Mesenchymal stem cell (in vitro differentiated cells and primary cell): Measurements from ENCODE around the gene ZNF446.
A peak's percentile ranks its signal among the peaks of the same experiment; 100 is the strongest.

ENCODE experiments used
- DNase-seq: peaks from one replicate; pipeline ENCODE4 v3.0.0-alpha.2; 2013
- H2AFZ ChIP-seq: one replicate; pipeline ENCODE4 v1.6.1; 2013; ENCODE audit warnings: low read depth, mild to moderate bottlenecking, control low read depth, inconsistent platforms, low read length, moderate library complexity
- H2AK5ac ChIP-seq: 2 replicates; pipeline ENCODE4 v1.6.1; 2013; ENCODE audit warnings: low read length, moderate library complexity, mild to moderate bottlenecking, inconsistent platforms; ENCODE audit not compliant: severe bottlenecking
- H2BK120ac ChIP-seq: one replicate; pipeline ENCODE4 v1.6.1; 2013; ENCODE audit warnings: low read depth, mild to moderate bottlenecking, inconsistent platforms, low read length, moderate library complexity
- H2BK12ac ChIP-seq, 2 experiments: one replicate each; pipeline ENCODE4 v1.6.1; 2013; ENCODE audit warnings: inconsistent platforms in 2 of 2, low read length in 2 of 2, mild to moderate bottlenecking in 2 of 2, moderate library complexity in 2 of 2, control low read depth in 1 of 2
- H2BK15ac ChIP-seq: one replicate; pipeline ENCODE4 v1.6.1; 2013; ENCODE audit warnings: mild to moderate bottlenecking, low read depth, inconsistent platforms; ENCODE audit not compliant: poor library complexity, severe bottlenecking
- H2BK5ac ChIP-seq: 2 replicates; pipeline ENCODE4 v1.6.1; 2013; ENCODE audit warnings: low read depth, mild to moderate bottlenecking, low read length, control low read depth, inconsistent platforms; ENCODE audit not compliant: poor library complexity, severe bottlenecking
- H3K14ac ChIP-seq, 2 experiments: one replicate each; pipeline ENCODE4 v1.6.1; 2013; ENCODE audit warnings: inconsistent platforms in 2 of 2, low read length in 2 of 2, control low read depth in 1 of 2, mild to moderate bottlenecking in 1 of 2, moderate library complexity in 1 of 2
- H3K18ac ChIP-seq, 2 experiments: one replicate each; pipeline ENCODE4 v1.6.1; 2013; ENCODE audit warnings: inconsistent platforms in 2 of 2, low read length in 2 of 2, control low read depth in 1 of 2, low read depth in 1 of 2, mild to moderate bottlenecking in 1 of 2
- H3K23ac ChIP-seq, 2 experiments: one replicate each; pipeline ENCODE4 v1.6.1; 2013; ENCODE audit warnings: inconsistent platforms in 2 of 2, low read length in 2 of 2, mild to moderate bottlenecking in 2 of 2, moderate library complexity in 2 of 2, control low read depth in 1 of 2
- H3K27ac ChIP-seq: 2 replicates; pipeline ENCODE4 v1.5.1; 2013; ENCODE audit warnings: mild to moderate bottlenecking, moderate library complexity, low read length, control low read depth, inconsistent platforms; ENCODE audit not compliant: poor library complexity, severe bottlenecking
- H3K27me3 ChIP-seq, 2 experiments: 2 replicates each; pipeline versions ENCODE4 v1.6.1 to v1.7.0; 2013; ENCODE audit warnings: low read length in 2 of 2, mild to moderate bottlenecking in 2 of 2, moderate library complexity in 2 of 2, control low read depth in 1 of 2, inconsistent platforms in 1 of 2; ENCODE audit not compliant: control insufficient read depth in 1 of 2, insufficient read depth in 1 of 2
- H3K36me3 ChIP-seq, 2 experiments: 2 replicates each; pipeline versions ENCODE4 v1.6.1 to v1.7.0; 2013; ENCODE audit warnings: low read length in 2 of 2, control low read depth in 1 of 2, inconsistent platforms in 1 of 2, low read depth in 1 of 2, mild to moderate bottlenecking in 1 of 2; ENCODE audit not compliant: insufficient read depth in 2 of 2, control insufficient read depth in 1 of 2
- H3K4ac ChIP-seq, 2 experiments: one replicate each; pipeline ENCODE4 v1.6.1; 2013; ENCODE audit warnings: inconsistent platforms in 2 of 2, low read length in 2 of 2, mild to moderate bottlenecking in 2 of 2, moderate library complexity in 2 of 2, control low read depth in 1 of 2, low read depth in 1 of 2
- H3K4me1 ChIP-seq: 2 replicates; pipeline ENCODE4 v1.6.1; 2013; ENCODE audit warnings: low read depth, low read length, control low read depth; ENCODE audit not compliant: control insufficient read depth, insufficient read depth
- H3K4me2 ChIP-seq: 2 replicates; pipeline ENCODE4 v1.6.1; 2013; ENCODE audit warnings: low read length, mild to moderate bottlenecking, inconsistent platforms; ENCODE audit not compliant: poor library complexity, severe bottlenecking
- H3K4me3 ChIP-seq, 2 experiments: 2 replicates each; pipeline versions ENCODE4 v1.5.1 to v1.7.0; 2013; ENCODE audit warnings: low read length in 2 of 2, mild to moderate bottlenecking in 2 of 2, control low read depth in 1 of 2, low read depth in 1 of 2; ENCODE audit not compliant: insufficient read depth in 1 of 2
- H3K79me1 ChIP-seq: replicated peaks from 2 replicates; pipeline ENCODE4 v1.6.1; 2013; ENCODE audit warnings: mild to moderate bottlenecking, control low read depth, low read length, inconsistent platforms; ENCODE audit not compliant: poor library complexity, severe bottlenecking
- H3K9ac ChIP-seq: 2 replicates; pipeline ENCODE4 v1.7.0; 2013; ENCODE audit warnings: mild to moderate bottlenecking, low read length, moderate library complexity
- H3K9me3 ChIP-seq: 2 replicates; pipeline ENCODE4 v1.7.0; 2013; ENCODE audit warnings: mild to moderate bottlenecking, low read length; ENCODE audit not compliant: control insufficient read depth
- H4K8ac ChIP-seq: one replicate; pipeline ENCODE4 v1.6.1; 2013; ENCODE audit warnings: inconsistent platforms, mild to moderate bottlenecking, low read length, moderate library complexity
- H4K91ac ChIP-seq: one replicate; pipeline ENCODE4 v1.6.1; 2013; ENCODE audit warnings: mild to moderate bottlenecking, low read length, inconsistent platforms
- WGBS: methylation state at CpG from one replicate; pipeline ENCODE4 v1.1.7; 2013; ENCODE audit warnings: mixed read lengths; 5-methylcytosine and 5-hydroxymethylcytosine counted together

ZNF446 gene

DNA sequence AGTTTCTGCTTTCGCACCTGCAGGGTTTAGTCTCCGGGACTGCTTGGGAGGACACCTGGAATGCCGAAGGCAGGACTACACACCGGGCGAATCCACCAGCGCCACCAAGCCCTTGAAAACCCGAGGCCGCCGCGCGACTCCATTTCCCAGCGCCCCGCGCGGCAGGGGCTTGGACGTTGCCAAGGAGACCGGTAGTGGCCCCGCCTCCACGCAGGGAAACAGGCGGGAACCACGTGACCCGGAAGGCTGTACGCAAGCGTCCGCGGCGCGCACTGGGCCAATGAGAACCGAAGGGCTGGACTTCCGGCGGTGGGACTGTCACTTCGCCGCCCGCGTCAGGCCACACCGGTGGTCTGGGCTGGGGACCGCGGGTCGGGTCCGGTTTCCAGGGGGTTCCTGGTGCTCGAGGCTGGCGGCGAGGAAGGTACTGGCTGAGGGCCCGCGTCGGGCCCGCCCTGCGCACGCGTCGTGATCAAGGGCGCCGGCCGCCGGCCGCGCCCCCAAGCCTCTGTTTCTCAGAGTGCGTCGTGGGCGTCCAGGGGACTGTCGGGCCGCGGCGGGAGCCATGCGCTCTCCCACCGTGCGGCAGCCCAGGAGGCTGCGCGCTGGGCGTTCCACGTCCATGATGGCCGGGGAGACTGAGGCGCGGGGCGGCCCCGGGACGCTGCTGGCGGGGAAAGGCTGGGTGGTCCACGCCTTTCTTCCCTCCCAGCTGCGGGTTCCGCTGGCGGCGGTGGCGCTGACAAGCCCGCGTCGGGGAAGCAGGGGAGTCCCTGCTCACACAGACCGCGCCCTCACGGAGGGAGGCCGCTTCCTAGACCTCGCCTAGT is 9.2 kb upstream of the ZNF446 start, which contains the start of gene ZNF324:
Gene ZNF324, plus strand, starts transcription at position 321 of the 830 bp plus-strand sequence. CDS start 2,106 bp downstream, outside the sequence.
- Histone ChIP-seq H3K9me3 (no peaks in the 10 kb centered on the region), H3K4ac (peak within 1 kb of the TSS; percentile 35 to 81), H3K9ac (peak within 1 kb of the TSS; percentile 91), H3K27ac (no peak within 1 kb of the TSS), H4K91ac (peak within 1 kb of the TSS; percentile 67), H3K4me3 (peak within 1 kb of the TSS; percentile 90 to 98), H2BK120ac (no peak within 1 kb of the TSS), H2BK15ac (peak within 1 kb of the TSS; percentile 81), H3K4me2 (peak within 1 kb of the TSS; percentile 99), H3K79me1 (peaks cover 27% of the 10 kb centered on the region), H3K14ac (peak within 1 kb of the TSS; percentile 26 to 29), H2AFZ (peak within 1 kb of the TSS; percentile 97), H2BK12ac (peak within 1 kb of the TSS in 1 of 2 experiments; percentile 49), H3K4me1 (peaks cover 17% of the 10 kb centered on the region), H3K36me3 (peaks cover 22 to 29% of the 10 kb centered on the region in 2 experiments), H3K27me3 (no peaks in the 10 kb centered on the region), H3K18ac (peak within 1 kb of the TSS; percentile 54 to 80), H2AK5ac (no peak within 1 kb of the TSS), H4K8ac (peak within 1 kb of the TSS; percentile 60), H3K23ac (peak within 1 kb of the TSS in 1 of 2 experiments; percentile 34), H2BK5ac (no peak within 1 kb of the TSS)
- WGBS, result under 1% methylated on average over 90 of the region's 92 CpGs
- peak; percentile 97 for DNase-seq

- DNase-seq, result peak; percentile 20
- H3K4ac ChIP-seq, result no peak overlapping the region
- no peak overlapping the region for H3K27ac ChIP-seq
- H3K18ac ChIP-seq, result no peak overlapping the region
- no peak overlapping the region for H3K14ac ChIP-seq
- peaks cover 36 to 42% of the 10 kb centered on the region in 2 experiments for H3K36me3 ChIP-seq
- no peaks in the 10 kb centered on the region for H3K9me3 ChIP-seq
- H3K4me2 ChIP-seq, result no peak overlapping the region
- WGBS, result 55% methylated on average over 5 of the region's 5 CpGs
- H3K9ac ChIP-seq, result peak overlapping the region; percentile 91
- H3K27me3 ChIP-seq, result no peaks in the 10 kb centered on the region
- no peak overlapping the region for H4K91ac ChIP-seq
- H3K4me1 ChIP-seq, result peaks cover 17% of the 10 kb centered on the region
- H2BK12ac ChIP-seq, result peak overlapping the region in 1 of 2 experiments; percentile 43
- peak overlapping the region in 1 of 2 experiments; percentile 72 for H3K4me3 ChIP-seq
- H2AFZ ChIP-seq, result no peak overlapping the region
- H3K23ac ChIP-seq, result peak overlapping the region in 1 of 2 experiments; percentile 9
- no peak overlapping the region for H2BK15ac ChIP-seq
- no peak overlapping the region for H4K8ac ChIP-seq
- no peak overlapping the region for H2BK120ac ChIP-seq
- peaks cover 33% of the 10 kb centered on the region for H3K79me1 ChIP-seq
- no peak overlapping the region for H2AK5ac ChIP-seq
- no peak overlapping the region for H2BK5ac ChIP-seq
Measured at GRCh38 chr19:58468216-58468839, 7.8 kb upstream of the ZNF446 start.

- Histone ChIP-seq H3K4me2 (no peak overlapping the region), H4K91ac (no peak overlapping the region), H3K27me3 (no peaks in the 10 kb centered on the region), H2BK12ac (no peak overlapping the region), H3K36me3 (peaks cover 40 to 46% of the 10 kb centered on the region in 2 experiments), H3K23ac (no peak overlapping the region), H3K9ac (no peak overlapping the region), H2BK15ac (no peak overlapping the region), H3K79me1 (peaks cover 38% of the 10 kb centered on the region), H2AK5ac (no peak overlapping the region), H3K14ac (no peak overlapping the region), H4K8ac (no peak overlapping the region), H3K18ac (no peak overlapping the region), H3K9me3 (no peaks in the 10 kb centered on the region), H3K4me3 (no peak overlapping the region), H3K27ac (no peak overlapping the region), H2BK120ac (no peak overlapping the region), H2BK5ac (no peak overlapping the region), H2AFZ (no peak overlapping the region), H3K4ac (no peak overlapping the region), H3K4me1 (peaks cover 26% of the 10 kb centered on the region)
- 99% methylated on average over 12 of the region's 17 CpGs for WGBS
- DNase-seq, result no peak
Measured at GRCh38 chr19:58469241-58470013, 6.7 kb upstream of the ZNF446 start.
